NCI-H2171 (cell line): ENCODE data around the gene ARID5B.

ENCODE experiments used
- DNase-seq: peaks from one replicate; lab custom pipeline; 2025; lab: John Stamatoyannopoulos, UW

The ARID5B gene

DNA sequence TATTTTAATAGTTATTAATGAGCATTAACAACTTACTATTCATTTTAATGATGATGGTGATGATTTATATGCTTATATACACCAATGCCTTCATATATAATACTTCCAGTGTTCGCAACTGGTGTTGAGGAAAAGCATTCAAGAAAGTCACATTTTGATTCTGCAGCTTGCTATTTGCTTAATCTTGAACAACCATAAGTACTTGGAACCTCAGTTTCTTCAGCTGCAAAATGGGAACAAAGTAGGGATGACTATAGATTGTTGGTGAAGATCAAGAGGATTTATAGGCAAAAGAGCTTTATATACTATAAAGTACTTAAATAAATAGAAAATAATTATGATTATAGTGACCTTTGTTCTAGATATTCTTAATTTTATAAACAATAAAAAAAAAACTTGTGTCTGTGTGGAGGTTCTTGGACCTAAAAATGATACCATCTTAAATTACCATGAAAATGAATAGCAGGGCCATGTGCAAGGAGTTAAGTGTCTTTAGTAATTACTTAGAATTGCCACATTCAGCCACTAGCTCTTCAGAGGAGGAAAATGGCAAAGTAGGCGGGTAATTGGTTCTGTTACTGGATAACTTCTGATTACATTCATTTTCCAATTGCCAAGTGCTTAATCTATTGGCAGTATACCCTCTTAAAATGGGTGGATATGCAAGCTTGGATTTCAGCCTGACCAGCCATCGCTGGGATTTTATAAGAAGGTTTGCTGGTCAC lies 4.5 kb downstream of the ARID5B start:
- no peak for DNase-seq

GRCh38 chr10:61906562-61906901 lies 5.0 kb downstream of the ARID5B start:
- DNase-seq: no peak

DNA sequence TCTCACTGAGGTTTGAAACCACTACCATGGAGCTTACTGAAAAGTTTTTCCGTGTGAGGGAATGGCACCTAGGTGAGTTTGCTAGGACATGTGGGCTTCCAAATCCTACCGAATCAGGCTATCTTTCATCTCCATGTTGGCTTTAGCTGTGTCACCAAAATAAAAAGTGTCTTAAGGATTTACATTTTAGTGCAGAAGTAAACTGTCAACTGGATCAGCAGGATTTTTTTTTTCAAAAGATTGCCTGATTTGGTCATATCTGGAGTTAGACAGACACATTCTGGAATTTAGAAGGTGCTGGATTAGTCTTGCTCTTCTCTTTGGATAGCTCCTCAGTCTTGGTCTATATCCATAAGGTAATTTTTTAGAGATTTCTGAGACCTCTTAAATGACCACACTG lies 5.5 kb downstream of the ARID5B start:
- no peak for DNase-seq

DNA sequence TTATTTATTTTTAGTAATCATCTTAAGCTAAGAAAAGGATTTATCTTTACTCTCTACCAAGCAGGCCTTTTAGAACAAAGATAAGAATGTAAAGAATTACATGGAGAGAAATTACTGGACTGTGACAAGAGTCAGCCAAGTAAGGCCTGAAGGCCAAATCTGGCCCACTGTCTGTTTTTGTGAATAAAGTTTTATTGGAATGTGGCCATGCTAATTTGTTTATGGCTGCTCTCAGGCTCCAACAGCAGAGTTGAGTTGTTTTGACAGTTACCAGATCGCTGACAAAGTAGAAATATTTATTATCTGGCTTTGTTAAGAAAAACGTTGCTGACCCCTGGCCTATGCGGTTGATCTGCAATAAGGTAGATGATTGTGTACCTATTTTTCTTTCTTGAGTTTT lies 6.1 kb downstream of the ARID5B start:
- no peak for DNase-seq

DNA sequence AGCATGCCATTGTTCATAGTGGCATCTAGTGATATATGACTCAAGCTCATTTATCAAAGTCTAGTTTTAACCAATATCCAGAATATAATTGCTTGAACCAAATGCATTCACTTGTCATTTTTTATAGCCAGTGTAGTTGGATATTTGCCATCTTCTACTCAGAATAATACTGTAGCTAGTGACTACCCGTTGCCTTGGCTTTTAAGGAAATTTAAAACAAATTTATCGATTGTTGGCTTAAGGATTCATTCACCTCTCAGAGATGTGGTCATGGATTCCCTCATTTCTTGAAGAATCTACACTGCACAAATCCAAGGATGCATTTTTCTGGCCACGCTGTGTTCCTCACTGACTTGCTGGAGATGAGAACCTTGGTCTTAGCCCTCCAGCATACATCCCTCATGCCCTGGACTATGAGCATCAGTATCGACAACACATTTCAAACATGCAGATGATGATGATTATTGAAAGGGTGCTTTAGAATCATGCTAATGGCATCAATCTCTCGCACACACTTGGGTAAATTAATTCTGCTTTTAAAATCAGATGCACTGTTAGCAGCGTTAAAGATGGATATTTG lies 8.8 kb downstream of the ARID5B start:
- no peak for DNase-seq

DNA sequence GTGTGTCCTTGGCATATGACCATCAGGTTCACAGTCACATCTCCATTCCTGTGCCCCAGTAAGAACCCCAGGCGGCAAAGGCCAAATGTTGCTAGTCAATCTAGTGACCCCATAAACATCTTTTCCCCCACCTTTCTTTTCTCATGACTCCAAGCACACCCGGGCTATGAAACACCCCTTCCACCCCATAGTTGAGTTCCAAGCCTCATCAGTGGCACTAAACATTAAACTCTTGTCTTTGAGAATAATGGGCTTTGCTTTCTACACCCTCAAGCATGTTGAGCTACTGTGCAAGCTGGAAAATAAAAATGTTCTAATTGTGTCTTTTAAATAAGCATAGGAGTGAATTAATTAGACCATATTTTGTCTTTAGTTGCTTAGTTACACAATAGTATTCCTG lies 9.4 kb downstream of the ARID5B start:
- no peak for DNase-seq

- DNase-seq: no peak
Observed at GRCh38 chr10:61911425-61911824, 9.9 kb downstream of the ARID5B start.

- DNase-seq: no peak
Observed at GRCh38 chr10:61912981-61913380, 11.5 kb downstream of the ARID5B start.

DNA sequence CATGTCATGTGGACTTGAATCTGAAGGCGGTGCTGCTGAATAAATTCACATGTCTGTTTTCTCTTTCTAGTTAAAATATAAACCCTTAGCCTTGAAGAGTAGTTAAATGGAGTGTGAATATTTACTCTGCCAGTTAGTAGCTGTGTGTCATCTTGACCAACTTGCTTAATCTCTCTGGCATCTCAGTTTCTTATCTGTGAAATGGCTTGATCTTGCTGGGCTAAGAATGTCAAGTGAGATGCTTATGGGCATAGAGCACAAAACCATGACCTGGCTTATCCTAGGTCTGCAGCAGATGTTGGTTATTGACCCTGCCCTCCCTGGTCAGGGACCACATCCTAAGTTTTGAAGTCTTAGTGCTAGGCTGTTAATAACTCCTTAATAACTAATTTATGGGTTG lies 16.6 kb downstream of the ARID5B start:
- no peak for DNase-seq

DNA sequence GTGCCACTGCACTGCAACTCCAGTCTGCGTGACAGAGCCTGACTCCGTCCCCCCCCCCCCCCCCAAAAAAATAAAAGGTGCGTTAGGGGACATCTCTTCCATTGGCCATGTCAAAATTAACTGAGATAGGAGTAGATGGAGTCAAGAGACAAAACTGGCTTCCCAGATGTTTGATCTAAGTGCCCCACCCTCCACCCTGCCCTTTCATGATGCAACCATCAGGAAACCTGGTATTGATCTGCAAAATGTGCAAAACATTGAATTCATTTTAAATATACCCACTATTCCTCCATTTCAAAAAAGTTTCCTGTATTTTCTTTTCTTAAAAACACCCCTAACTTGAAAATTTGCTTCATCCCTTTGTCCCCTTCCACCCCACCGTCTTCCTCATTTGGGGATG lies 17.5 kb downstream of the ARID5B start:
- DNase-seq: no peak

DNA sequence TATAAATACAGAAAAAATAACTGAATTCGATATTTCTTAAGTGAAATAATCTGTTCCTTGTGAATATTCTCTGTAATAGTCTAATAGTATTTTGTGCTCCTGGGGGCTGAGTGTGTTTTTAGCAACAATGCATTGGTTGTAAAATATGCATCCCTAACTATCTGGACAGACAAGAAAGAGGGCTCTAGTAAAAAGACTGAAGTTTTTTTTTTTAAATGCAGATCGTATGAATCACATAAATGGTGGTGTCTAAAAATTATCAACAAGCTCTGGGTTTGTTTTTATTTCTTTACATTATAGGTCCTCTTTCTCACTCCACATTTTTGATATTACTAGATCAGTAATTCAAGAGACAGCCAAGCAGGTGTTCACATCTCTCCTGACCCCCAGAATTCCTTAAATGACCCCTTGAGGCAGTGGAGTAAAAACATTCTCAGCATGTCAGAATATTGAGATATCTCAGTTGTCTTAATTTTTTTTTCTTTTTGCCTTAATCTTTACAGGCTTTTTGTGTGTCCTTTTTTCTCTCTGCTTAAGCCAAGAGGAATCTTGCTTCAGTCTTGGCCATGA lies 18.2 kb downstream of the ARID5B start:
- DNase-seq: no peak

- no peak for DNase-seq
Observed at GRCh38 chr10:61921143-61921542, 19.6 kb downstream of the ARID5B start.

DNA sequence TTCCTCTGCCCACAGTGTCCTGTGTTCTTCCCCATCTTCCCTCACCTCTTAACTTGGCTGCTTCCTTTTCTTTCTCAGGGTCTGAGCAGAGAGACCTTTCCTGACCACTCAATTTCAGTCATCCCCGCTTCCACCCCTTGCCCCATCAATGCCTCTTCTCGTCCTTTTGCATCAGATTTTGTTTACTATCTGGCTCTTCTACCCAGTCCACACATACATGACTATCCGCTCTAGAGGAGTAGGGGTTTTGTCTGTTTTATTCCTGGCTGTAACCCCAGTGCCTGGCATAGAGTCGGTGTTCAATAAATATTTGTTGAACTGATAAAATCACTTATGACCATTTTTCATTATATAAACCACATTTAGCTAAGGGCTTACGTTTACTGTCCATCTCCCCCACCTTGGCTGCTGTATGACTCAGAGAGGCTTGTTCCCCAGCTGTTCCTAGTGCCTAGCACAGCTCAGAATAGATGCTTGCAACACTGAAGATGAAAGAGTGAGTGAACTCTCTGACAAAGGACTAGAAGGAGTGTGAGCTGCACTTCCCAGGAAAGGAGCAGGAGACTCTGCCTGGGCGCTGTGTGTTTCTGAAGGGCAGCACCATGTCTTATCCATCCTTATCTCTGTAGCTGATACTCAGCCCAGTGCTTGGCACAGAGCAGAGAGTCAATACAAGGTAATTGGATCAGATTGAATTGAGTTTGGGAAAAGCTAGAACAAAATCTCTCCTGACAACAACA lies 21.9 kb downstream of the ARID5B start:
- no peak for DNase-seq

- no peak for DNase-seq
Observed at GRCh38 chr10:61923950-61924274, 22.4 kb downstream of the ARID5B start.

DNA sequence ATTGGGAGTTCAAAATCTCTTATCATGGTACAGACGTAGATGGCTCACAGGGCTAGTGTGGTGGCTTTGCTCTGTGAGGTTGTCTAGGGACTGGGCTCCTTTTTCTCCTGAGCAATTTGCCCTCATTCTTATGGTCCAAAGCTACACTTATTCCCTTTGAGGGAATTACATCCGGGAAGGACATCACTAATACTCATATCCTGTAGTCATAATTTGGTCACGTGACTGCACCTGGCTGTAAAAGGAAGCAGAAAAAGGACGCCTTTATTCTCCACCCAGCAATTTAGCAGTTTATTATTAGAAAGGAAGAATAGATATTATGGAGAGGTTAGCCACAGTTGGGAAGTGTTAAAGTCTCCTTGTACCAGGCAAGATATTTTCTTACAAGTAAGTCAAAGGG lies 28.1 kb downstream of the ARID5B start:
- no peak for DNase-seq

GRCh38 chr10:61931620-61932332 lies 30.3 kb downstream of the ARID5B start:
- DNase-seq: peak; percentile 0

GRCh38 chr10:61933859-61934555 lies 32.5 kb downstream of the ARID5B start:
- no peak for DNase-seq

DNA sequence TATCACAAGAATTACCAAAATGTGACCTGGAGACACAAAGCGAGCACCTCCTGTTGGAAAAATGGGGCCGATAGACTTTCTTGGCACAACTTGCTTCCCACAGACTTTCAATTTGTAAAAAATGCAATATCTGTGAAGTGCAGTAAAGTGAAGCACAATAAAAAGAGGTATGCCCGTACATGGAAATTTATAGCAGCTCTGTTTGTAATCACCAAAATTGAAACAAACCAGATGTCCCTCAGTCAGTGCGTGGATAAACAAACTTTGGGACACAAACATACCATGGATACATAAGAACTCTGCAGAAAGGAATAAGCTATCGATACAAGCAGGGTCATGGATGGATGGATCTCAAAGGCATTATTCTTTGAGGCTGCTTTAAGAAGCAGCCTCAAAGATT lies 33.6 kb downstream of the ARID5B start:
- DNase-seq: no peak

DNA sequence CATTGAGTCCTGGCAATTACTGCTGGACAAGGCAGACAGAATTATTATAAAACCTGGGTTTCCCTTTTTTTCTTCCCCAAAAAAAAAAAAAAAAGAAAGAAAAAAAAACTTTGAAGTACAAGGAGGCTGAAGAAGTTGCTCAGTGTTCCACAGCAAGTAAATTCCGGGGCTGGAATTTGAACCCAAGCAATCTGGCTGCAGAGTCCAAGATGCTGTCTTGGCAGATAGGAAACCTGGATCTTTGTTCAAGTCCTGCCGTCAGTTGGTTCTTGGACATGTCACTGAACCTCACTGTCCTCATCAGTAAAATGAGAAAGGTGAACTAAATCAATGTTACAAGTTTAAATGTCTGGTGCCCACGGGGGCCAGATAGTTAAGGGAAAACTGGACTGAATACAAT lies 35.3 kb downstream of the ARID5B start:
- no peak for DNase-seq

DNA sequence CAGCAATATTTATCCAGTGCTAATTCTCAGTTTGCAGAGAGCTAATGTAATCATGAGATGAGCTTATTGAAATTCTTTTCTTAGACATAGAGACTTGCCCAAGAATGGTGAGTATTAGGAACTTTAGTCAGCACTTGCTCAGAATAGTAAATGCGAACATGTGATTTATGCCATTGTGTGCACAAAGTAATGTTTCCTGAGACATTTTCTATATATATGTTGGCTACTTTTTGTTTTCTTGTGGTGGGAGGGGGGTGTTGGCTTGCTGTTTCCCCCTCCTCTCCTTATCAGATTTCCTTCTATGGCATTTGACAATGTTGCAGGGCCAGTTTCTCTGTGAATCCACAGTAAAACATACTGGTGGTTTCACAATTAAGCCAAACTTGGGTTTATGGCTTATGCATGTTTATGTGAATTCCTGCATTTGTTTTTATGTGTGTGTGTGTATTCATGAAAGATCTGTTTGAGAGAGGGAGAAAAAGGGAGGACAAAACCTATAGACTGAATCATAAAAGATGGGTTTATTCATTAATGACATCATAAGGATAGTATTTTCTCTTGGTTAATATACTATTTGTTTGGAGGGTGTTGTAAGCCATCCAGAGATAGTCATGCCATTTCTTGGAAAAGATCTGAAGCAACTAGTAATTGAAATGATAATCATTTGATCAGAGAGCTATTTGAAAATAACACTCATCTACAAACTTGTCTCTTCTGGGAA lies 36.3 kb downstream of the ARID5B start:
- DNase-seq: no peak

- DNase-seq: no peak
Observed at GRCh38 chr10:61939902-61940301, 38.4 kb downstream of the ARID5B start.
